ENCODE measurements around the gene PPIF.

The PPIF gene

GRCh38 chr10:79392020-79392398, 44.7 kb downstream of the PPIF start:
- TF ChIP-seq CTCF (IDR thresholded peaks at IDR 0.05; ENCODE audit: extremely low read depth, missing control alignments): no peak
- no peak for DNase-seq (ENCODE audit: low spot score)

- TF ChIP-seq CTCF (IDR thresholded peaks at IDR 0.05; ENCODE audit: extremely low read depth, missing control alignments): no peak
- DNase-seq (ENCODE audit: low spot score): no peak
Measured at GRCh38 chr10:79392506-79393176, 45.4 kb downstream of the PPIF start.

- TF ChIP-seq CTCF (IDR thresholded peaks at IDR 0.05; ENCODE audit: extremely low read depth, missing control alignments): no peak
- no peak for DNase-seq (ENCODE audit: low spot score)
Measured at GRCh38 chr10:79393221-79393923, 46.1 kb downstream of the PPIF start.

GRCh38 chr10:79393924-79394610, 46.8 kb downstream of the PPIF start:
- no peak for DNase-seq (ENCODE audit: low spot score)
- no peak for TF ChIP-seq CTCF (IDR thresholded peaks at IDR 0.05; ENCODE audit: extremely low read depth, missing control alignments)

GRCh38 chr10:79394664-79395063, 47.4 kb downstream of the PPIF start:
- TF ChIP-seq CTCF (IDR thresholded peaks at IDR 0.05; ENCODE audit: extremely low read depth, missing control alignments): no peak
- no peak for DNase-seq (ENCODE audit: low spot score)

GRCh38 chr10:79396520-79396919, 49.3 kb downstream of the PPIF start:
- DNase-seq (ENCODE audit: low spot score): no peak
- TF ChIP-seq CTCF (IDR thresholded peaks at IDR 0.05; ENCODE audit: extremely low read depth, missing control alignments): no peak

GRCh38 chr10:79397051-79397450, 49.8 kb downstream of the PPIF start:
- no peak for TF ChIP-seq CTCF (IDR thresholded peaks at IDR 0.05; ENCODE audit: extremely low read depth, missing control alignments)
- no peak for DNase-seq (ENCODE audit: low spot score)

All from GM20000 (cell line).